K562 (cell line): ENCODE measurements around the gene DYDC1.

Source experiments
- C11orf30 ChIP-seq: fragments of 450-650 bp; IDR thresholded peaks from 2 replicates; pipeline ENCODE4 v1.6.1; 2016; ENCODE audit warnings: low read depth, mild to moderate bottlenecking
- ETV5 ChIP-seq: sonication (generic); formaldehyde crosslinking; IDR thresholded peaks from 2 replicates; pipeline ENCODE4 v1.4.0; 2020; ENCODE audit warnings: low read depth, mild to moderate bottlenecking, missing genetic modification reagents
- ZNF23 ChIP-seq: fragments of 250-450 bp; sonication (Bioruptor Pico); IDR thresholded peaks from 2 replicates; pipeline ENCODE4 v1.4.0; 2020; ENCODE audit warnings: mild to moderate bottlenecking

- TF ChIP-seq C11orf30 (no peak), ZNF23 (CRISPR knock-in tag) (no peak), ETV5 (CRISPR knock-in tag) (no peak)
Observed at GRCh38 chr10:80394358-80394916, 37.9 kb upstream of the DYDC1 start.
